Panc1 (cell line): ENCODE data around the gene FUT8. TPM values are rescaled to one million over a fixed set of nuclear protein-coding genes. Genes with fewer than 3 reads are reported as not detected.

Experiments used
- ATAC-seq: fragments of 200-7000 bp; cut with Tn5 transposase; 2 replicates; pipeline ENCODE4 v1.9.1; 2020; ENCODE audit warnings: mild to moderate bottlenecking, moderate library complexity
- BruUV-seq: library from RNA; stranded (reverse); fragments of 400-500 nt; replicated peaks from 2 replicates; lab custom pipeline; 2021; lab: Mats Ljungman, UMichigan
- CTCF ChIA-PET: fragments of 300-600 bp; sonication (Branson Sonifier 250); formaldehyde crosslinking; loops from one replicate; lab custom pipeline; 2022; ENCODE audit warnings: antibody characterized with exemption; lab: Charles Lee
- POLR2A ChIA-PET: fragments of 300-600 bp; sonication (Branson Sonifier 250); formaldehyde crosslinking; loops from one replicate; lab custom pipeline; 2022; ENCODE audit warnings: antibody characterized with exemption; lab: Charles Lee
- DNase-seq: peaks from one replicate; pipeline ENCODE4 v3.0.0-alpha.2; 2010; ENCODE audit warnings: low read depth, low spot score
- H3K27ac ChIP-seq: 2 replicates; pipeline ENCODE4 v1.5.1; 2011; ENCODE audit warnings: mild to moderate bottlenecking, low read length, inconsistent platforms
- H3K27me3 ChIP-seq: fragments of 200-500 bp; sonication (Bioruptor generic); 2 replicates; pipeline ENCODE4 v1.6.0; 2014; ENCODE audit warnings: low read length, inconsistent platforms; ENCODE audit not compliant: control insufficient read depth, insufficient read depth
- H3K36me3 ChIP-seq: fragments of 200-500 bp; sonication (Bioruptor generic); 2 replicates; pipeline ENCODE4 v1.5.1; 2014; ENCODE audit warnings: inconsistent platforms, mild to moderate bottlenecking, low read length, moderate library complexity; ENCODE audit not compliant: control insufficient read depth, insufficient read depth
- H3K4me1 ChIP-seq: 2 replicates; pipeline ENCODE4 v1.5.1; 2011; ENCODE audit warnings: inconsistent platforms, mild to moderate bottlenecking, low read length, moderate library complexity; ENCODE audit not compliant: control insufficient read depth, insufficient read depth
- H3K4me3 ChIP-seq, 2 experiments: 2 replicates each; pipeline ENCODE4 v1.5.1; 2011 to 2012; ENCODE audit warnings: low read depth in 2 of 2, low read length in 2 of 2, mild to moderate bottlenecking in 2 of 2, inconsistent platforms in 1 of 2, moderate library complexity in 1 of 2
- H3K9me3 ChIP-seq: fragments of 200-500 bp; sonication (Bioruptor generic); 2 replicates; pipeline ENCODE4 v1.5.1; 2014; ENCODE audit warnings: low read depth, mild to moderate bottlenecking, inconsistent platforms, low read length, moderate library complexity; ENCODE audit not compliant: control insufficient read depth, insufficient read depth
- POLR2AphosphoS5 ChIP-seq: IDR thresholded peaks from 2 replicates; pipeline ENCODE4 v1.6.1; 2012; ENCODE audit warnings: mild to moderate bottlenecking, low read depth, low read length, moderate library complexity
- SIN3A ChIP-seq: IDR thresholded peaks from 2 replicates; pipeline ENCODE4 v1.6.1; 2012; ENCODE audit warnings: low read depth, mild to moderate bottlenecking, low read length, moderate library complexity, borderline replicate concordance; ENCODE audit not compliant: insufficient read depth
- TCF7L2 ChIP-seq: IDR thresholded peaks from 2 replicates; pipeline ENCODE4 v1.6.1; 2011; ENCODE audit warnings: mild to moderate bottlenecking, low read depth, low read length, inconsistent platforms
- in situ Hi-C: cut with HindIII; loops from 2 replicates; pipeline ENCODE4 v1.10.0; 2016; ENCODE audit warnings: low sequenced_read_pairs, low pct_unique_long_range_greater_than_20kb
- intact Hi-C: fragments of 100-400 bp; cut with micrococcal nuclease; formaldehyde crosslinking; loops from one replicate; pipeline ENCODE4 v1.10.0; 2022; ENCODE audit not compliant: unreplicated experiment
- total RNA-seq: library from RNA; stranded (reverse); gene quantifications from one replicate; pipeline ENCODE4 v1.2.1, GENCODE V29; 2021; ENCODE audit not compliant: unreplicated experiment
- TF ChIP-seq, protein P1 (sequence below), 2 experiments: IDR thresholded peaks; 2 replicates each; pipeline ENCODE4 v1.6.1; 2011 to 2012; ENCODE audit warnings: low read depth in 2 of 2, control low read depth in 1 of 2, low read length in 1 of 2, mild to moderate bottlenecking in 1 of 2, moderate library complexity in 1 of 2; ENCODE audit not compliant: insufficient read depth in 1 of 2
- TF ChIP-seq, protein P2 (sequence below): fragments of 450-650 bp; IDR thresholded peaks from 2 replicates; pipeline ENCODE4 v1.5.1; 2017; ENCODE audit warnings: mild to moderate bottlenecking

The FUT8 gene
- total RNA-seq, 1 experiment from 2014 or later, result 31.4 TPM

DNA sequence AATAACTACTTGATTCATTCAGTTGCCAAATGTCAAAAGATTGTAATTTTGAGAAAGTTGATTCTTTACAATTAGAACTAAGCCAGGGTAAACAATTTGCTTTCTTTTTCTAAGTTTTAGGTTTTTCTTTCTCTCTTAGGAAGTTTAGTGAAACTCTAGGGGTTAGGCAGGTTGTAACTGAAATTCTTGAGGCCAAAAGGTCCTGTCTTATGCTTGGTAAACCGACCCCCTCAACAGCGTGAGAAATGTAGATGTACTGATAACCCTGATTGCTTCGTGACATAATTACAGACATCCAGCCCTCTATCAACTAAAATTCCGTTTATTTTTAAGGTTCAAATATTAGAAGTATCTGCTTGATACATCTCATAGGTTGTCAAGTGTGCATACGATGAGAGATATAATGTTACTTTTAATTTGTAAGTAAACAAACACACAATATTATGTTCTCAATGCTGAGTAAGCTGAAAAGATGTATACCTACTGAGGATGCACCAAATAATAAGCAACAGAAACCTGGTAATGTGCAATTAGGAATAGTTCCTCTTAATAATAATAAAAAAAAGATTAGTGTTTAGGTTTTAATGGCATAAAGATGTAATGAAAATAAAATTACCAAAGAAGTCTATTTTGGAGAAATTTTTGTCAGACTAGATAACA lies 7.2 kb downstream of the FUT8 start:
- ChIA-PET POLR2A (no interaction called here), CTCF (no interaction called here)
- no peak overlapping the region for H3K27ac ChIP-seq
- intact Hi-C loops (loop anchor here (5.0 to 10.0 kb wide), 2 partner anchors 255 to 403 kb away; no protein-coding TSS in a partner anchor), in situ Hi-C loops (no loop called here)
- no peaks in the 10 kb centered on the region for H3K9me3 ChIP-seq
- peaks cover 12% of the 10 kb centered on the region; the same call in 1 of the 2 replicates for H3K4me1 ChIP-seq
- H3K36me3 ChIP-seq, result no peaks in the 10 kb centered on the region
- TF ChIP-seq TCF7L2 (no peak), SIN3A (no peak), POLR2AphosphoS5 (no peak)
- TF ChIP-seq, protein P1, sequence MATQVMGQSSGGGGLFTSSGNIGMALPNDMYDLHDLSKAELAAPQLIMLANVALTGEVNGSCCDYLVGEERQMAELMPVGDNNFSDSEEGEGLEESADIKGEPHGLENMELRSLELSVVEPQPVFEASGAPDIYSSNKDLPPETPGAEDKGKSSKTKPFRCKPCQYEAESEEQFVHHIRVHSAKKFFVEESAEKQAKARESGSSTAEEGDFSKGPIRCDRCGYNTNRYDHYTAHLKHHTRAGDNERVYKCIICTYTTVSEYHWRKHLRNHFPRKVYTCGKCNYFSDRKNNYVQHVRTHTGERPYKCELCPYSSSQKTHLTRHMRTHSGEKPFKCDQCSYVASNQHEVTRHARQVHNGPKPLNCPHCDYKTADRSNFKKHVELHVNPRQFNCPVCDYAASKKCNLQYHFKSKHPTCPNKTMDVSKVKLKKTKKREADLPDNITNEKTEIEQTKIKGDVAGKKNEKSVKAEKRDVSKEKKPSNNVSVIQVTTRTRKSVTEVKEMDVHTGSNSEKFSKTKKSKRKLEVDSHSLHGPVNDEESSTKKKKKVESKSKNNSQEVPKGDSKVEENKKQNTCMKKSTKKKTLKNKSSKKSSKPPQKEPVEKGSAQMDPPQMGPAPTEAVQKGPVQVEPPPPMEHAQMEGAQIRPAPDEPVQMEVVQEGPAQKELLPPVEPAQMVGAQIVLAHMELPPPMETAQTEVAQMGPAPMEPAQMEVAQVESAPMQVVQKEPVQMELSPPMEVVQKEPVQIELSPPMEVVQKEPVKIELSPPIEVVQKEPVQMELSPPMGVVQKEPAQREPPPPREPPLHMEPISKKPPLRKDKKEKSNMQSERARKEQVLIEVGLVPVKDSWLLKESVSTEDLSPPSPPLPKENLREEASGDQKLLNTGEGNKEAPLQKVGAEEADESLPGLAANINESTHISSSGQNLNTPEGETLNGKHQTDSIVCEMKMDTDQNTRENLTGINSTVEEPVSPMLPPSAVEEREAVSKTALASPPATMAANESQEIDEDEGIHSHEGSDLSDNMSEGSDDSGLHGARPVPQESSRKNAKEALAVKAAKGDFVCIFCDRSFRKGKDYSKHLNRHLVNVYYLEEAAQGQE (IDR thresholded peaks at IDR 0.05; ENCODE audit: insufficient read depth in 1 of 2, low read depth in 2 of 2, low read length in 1 of 2), result no peak
- TF ChIP-seq, protein P2, sequence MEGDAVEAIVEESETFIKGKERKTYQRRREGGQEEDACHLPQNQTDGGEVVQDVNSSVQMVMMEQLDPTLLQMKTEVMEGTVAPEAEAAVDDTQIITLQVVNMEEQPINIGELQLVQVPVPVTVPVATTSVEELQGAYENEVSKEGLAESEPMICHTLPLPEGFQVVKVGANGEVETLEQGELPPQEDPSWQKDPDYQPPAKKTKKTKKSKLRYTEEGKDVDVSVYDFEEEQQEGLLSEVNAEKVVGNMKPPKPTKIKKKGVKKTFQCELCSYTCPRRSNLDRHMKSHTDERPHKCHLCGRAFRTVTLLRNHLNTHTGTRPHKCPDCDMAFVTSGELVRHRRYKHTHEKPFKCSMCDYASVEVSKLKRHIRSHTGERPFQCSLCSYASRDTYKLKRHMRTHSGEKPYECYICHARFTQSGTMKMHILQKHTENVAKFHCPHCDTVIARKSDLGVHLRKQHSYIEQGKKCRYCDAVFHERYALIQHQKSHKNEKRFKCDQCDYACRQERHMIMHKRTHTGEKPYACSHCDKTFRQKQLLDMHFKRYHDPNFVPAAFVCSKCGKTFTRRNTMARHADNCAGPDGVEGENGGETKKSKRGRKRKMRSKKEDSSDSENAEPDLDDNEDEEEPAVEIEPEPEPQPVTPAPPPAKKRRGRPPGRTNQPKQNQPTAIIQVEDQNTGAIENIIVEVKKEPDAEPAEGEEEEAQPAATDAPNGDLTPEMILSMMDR, result no peak
- H3K4me3 ChIP-seq, result no peak overlapping the region
- H3K27me3 ChIP-seq, result no peaks in the 10 kb centered on the region
- BruUV-seq, result no TSS peak
- ATAC-seq (no peak), DNase-seq (no peak)

DNA sequence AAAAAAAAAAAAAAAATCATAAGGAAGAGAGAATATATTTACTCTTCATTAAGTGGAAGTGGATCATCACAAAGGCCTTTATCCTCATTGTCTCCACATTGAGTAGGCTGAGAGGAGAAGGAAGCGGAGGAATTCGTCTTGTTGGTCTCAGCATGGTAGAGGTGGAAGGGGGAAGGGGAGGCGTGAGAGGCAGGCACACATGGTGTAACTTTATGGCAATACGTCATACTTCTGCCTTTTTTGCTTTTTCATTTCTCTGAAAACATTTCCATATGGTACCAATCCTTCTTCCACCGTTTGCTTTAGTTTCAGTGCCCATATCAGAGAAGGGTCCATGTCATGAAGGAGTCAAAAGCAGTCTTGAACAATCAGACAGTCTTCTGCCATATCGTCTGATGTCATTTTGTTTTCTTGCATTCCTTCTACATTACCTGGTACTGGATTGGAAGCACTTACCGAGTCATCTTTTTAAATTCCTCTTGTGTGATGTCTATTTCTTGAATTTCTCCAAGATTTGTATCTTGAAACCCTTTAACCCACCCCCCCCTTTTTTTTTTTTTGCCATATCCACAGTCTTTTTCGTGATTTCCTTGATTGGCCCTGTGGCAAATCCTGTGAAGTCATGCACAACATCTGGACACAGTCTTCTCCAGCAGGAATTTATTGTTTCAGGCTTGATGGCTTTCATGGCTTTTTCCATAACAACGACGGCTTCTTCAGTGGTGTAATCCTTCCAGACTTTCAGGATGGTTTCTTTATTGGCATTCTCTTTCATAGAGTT lies 8.9 kb downstream of the FUT8 start:
- H3K9me3 ChIP-seq, result no peaks in the 10 kb centered on the region
- H3K4me3 ChIP-seq, result no peak overlapping the region
- no peak for DNase-seq
- no TSS peak for BruUV-seq
- ATAC-seq, result no peak
- TF ChIP-seq SIN3A (no peak), TCF7L2 (no peak), POLR2AphosphoS5 (no peak)
- TF ChIP-seq, protein P1 (IDR thresholded peaks at IDR 0.05; ENCODE audit: insufficient read depth in 1 of 2, low read depth in 2 of 2, low read length in 1 of 2), result no peak
- TF ChIP-seq, protein P2, result no peak
- intact Hi-C loops, result no loop called here
- H3K27ac ChIP-seq, result no peak overlapping the region; the same call in 1 of the 2 replicates
- no peaks in the 10 kb centered on the region for H3K27me3 ChIP-seq
- peaks cover 10% of the 10 kb centered on the region; the same call in 1 of the 2 replicates for H3K4me1 ChIP-seq
- in situ Hi-C loops, result no loop called here
- ChIA-PET CTCF (no interaction called here), POLR2A (interaction anchor here (0.5 to 0.7 kb wide), 2 partner anchors 139 to 501 kb away, joined by 7 to 9 read pairs; no protein-coding TSS in a partner anchor)
- H3K36me3 ChIP-seq, result no peaks in the 10 kb centered on the region
